ENCODE measurements around the gene LIME1.

- TF ChIP-seq POLR2A (IDR thresholded peaks at IDR 0.05; ENCODE audit: low read depth, low read length) (no peak), TAF1 (IDR thresholded peaks at IDR 0.05; ENCODE audit: low read depth, low read length) (no peak), POLR2AphosphoS5 (IDR thresholded peaks at IDR 0.05; ENCODE audit: low read depth, low read length) (no peak), SPI1 (IDR thresholded peaks at IDR 0.05; ENCODE audit: low read depth, low read length) (no peak), PAX5 (IDR thresholded peaks at IDR 0.05; ENCODE audit: insufficient read depth, low read length, severe bottlenecking) (no peak), POU2F2 (IDR thresholded peaks at IDR 0.05; ENCODE audit: low read depth, low read length) (no peak)
Observed at GRCh38 chr20:63749597-63750508, 13.4 kb downstream of the LIME1 start.

Data from GM12891 (cell line).